Right forelimb (tissue), 1 donor: ENCODE data around the gene CHRNA5.
"Not testable (repeated sequence)": the region's sequence is repeated elsewhere in the genome, so short reads cannot be mapped to it uniquely, and the experiment has no call there.

ENCODE experiments used
- DNase-seq: peaks from one replicate; pipeline ENCODE4 v3.0.0-alpha.2; 2018

The CHRNA5 gene

DNA sequence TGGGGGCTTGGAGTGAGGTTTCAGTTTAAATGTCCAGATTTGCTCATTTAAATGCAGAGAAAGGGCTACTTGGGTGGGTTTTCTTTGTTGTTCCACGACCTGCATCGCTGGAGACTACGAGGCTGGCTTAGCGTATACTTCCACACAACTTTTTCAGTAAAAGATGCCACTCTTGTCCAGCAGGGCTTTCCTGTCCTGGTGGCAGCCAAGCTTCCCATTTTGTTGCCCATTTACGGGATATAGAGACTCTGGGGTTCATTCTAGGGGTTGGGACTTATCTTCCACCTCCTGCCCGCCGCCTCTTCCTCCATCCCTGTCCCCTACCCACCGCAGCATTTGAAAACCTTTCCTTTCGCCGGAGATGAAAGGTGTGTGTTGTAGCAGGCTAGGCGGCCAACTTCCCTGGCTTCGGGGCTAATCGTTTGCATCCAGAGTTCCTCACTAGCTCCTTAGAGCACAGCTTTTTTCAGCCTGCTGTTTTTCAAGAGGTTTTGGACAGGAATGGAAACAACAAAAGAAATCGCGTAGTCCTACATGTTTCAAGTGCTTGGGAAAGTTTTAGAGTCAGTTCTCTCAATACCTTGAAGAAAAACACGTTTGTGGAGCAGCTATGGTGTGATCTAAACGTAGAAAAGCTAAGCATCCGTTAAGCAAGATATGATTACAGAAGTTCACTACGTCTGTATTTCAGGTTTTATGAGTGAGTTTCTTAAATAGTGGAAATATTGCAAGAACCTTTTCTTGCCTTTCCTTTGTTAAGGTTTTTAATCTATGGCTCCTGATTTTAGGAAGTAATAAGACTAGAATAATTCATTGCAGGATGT is 843 bp downstream of the CHRNA5 start:
- peak; percentile 46 for DNase-seq

DNA sequence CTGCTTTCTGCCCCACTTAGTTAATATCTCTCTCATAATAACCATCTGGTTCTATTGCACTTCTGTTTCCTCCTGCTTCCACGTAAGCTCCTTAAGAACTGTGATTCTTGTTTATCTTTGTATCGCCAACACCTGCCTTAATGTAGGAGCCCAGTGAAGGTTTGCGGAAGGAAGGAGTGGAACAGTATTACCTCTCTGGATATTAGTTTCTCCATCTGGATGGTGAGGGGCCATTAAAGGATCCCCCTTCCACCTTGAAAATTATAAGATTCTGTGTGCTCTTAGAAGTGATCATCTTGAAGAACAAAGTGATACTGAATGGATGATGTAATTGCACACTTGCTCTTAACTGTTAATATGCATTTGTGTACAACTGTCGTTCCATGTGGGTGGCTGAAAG is 2.2 kb downstream of the CHRNA5 start:
- DNase-seq, result no peak

DNA sequence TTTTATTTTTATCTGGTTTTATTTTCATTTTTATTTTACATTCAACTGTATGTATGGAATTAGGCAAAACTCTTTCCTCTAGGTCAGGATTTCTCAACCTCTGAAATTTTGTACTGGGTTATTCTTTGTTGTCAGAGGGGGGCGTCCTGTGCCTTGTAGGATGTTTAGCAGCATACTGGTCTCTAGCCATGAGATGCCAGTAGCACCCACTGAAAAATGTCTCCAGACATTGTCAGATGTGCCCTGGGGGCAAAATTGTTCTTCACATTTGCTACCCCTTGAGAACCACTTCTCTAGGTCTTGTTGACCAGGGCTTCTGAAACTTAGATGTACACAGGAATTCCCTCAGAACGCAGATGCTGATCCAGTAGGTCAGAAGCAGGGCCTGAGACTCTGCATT is 5.4 kb downstream of the CHRNA5 start:
- DNase-seq, result no peak

GRCh38 chr15:78571382-78571781 is 6.1 kb downstream of the CHRNA5 start:
- DNase-seq, result no peak

DNA sequence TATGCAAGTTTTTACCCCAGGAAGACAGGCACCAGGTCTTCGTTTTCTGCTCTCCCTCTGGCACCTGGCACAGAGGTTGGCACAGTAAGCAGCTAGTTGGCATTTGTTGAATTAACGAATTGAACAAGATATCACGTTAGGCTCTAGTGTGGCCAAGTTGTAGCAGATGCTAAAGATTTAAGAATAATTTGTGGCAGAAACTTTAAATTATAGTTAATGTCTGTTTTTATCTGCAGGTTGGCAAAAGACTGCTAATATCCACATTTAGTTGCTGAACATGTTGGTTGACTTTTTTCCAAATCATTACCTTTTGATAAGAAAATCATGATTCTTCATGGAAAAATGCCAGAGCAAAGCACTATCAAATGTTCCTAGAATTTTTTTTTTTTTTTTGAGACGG is 8.1 kb downstream of the CHRNA5 start:
- no peak for DNase-seq

GRCh38 chr15:78574944-78575343 is 9.6 kb downstream of the CHRNA5 start:
- no peak for DNase-seq

- DNase-seq, result no peak
Observed at GRCh38 chr15:78597583-78597982, 32.3 kb downstream of the CHRNA5 start.

- no peak for DNase-seq
Observed at GRCh38 chr15:78598348-78598747, 33.0 kb downstream of the CHRNA5 start.

GRCh38 chr15:78599189-78599588 is 33.9 kb downstream of the CHRNA5 start:
- DNase-seq, result no peak

GRCh38 chr15:78603467-78603866 is 38.1 kb downstream of the CHRNA5 start:
- no peak for DNase-seq

- no peak for DNase-seq
Observed at GRCh38 chr15:78604420-78604819, 39.1 kb downstream of the CHRNA5 start.

DNA sequence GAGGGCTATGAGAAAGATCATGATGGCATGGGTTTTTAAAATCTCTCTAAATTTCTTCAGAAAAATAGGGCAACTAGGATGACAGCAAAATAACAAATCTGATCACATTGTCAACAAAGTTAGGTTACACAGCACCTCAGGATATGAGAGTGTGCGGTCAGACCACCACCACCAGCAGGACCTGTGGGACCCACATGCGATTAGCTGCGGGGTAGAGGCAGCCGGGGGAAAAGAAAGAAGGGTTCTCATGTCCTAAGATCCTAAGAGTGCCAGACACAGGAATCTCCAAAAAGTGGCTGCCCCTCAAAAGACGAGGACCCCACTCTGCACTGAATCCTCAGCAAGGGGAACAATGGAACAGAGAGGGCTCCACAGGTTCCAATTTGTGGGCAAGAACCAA is 39.9 kb downstream of the CHRNA5 start:
- no peak for DNase-seq

DNA sequence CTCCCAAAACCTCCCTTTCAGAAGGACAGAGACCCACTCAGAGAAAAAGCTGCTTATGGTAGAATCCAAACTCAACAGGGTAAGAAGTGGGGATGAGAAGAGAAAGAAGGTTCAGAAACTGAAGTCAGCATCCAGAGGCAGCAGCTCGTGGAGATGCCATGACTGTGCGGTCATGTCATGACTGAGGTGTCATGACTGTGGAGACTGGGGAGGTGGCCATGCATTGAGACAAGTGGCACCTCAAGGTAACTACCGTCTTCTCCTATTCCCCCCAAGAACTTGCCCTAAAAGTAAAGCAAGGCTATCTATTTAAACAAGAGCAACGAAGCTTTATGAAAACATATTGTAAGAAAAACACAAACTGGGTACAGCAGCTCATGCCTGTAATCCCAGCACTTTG is 40.4 kb downstream of the CHRNA5 start:
- no peak for DNase-seq

DNA sequence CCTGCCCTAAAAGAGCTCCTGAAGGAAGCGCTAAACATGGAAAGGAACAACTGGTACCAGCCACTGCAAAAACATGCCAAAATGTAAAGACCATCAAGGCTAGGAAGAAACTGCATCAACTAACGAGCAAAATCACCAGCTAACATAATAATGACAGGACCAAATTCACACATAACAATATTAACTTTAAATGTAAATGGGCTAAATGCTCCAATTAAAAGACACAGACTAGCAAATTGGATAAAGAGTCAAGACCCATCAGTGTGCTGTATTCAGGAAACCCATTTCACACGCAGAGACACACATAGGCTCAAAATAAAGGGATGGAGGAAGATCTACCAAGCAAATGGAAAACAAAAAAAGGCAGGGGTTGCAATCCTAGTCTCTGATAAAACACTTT is 44.2 kb downstream of the CHRNA5 start:
- not testable (repeated sequence) for DNase-seq

GRCh38 chr15:78614021-78614420 is 48.7 kb downstream of the CHRNA5 start:
- no peak for DNase-seq

GRCh38 chr15:78615151-78615589 is 49.9 kb downstream of the CHRNA5 start:
- no peak for DNase-seq

DNA sequence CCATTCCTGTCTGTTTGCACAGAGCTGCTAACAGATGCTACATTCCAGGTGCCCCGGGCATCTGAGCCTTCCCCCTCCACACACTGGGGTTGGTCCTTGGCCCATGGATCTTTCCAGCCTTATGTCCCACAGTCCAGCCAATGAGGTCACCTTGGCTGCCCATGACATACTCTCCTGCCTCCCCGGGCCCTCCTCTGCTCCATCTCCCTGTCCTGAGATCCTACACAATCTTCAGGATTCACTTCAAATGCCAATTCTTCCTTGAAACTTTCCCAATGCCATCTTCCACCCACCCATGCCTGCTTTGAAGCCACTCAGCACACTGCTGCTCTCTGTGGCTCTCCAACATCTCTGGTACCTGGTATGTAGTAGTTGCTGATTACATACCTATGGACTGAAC is 51.2 kb downstream of the CHRNA5 start:
- no peak for DNase-seq

- no peak for DNase-seq
Observed at GRCh38 chr15:78617076-78617475, 51.8 kb downstream of the CHRNA5 start.

- DNase-seq, result no peak
Observed at GRCh38 chr15:78617516-78617915, 52.2 kb downstream of the CHRNA5 start.

- DNase-seq, result no peak
Observed at GRCh38 chr15:78618064-78618463, 52.7 kb downstream of the CHRNA5 start.

DNA sequence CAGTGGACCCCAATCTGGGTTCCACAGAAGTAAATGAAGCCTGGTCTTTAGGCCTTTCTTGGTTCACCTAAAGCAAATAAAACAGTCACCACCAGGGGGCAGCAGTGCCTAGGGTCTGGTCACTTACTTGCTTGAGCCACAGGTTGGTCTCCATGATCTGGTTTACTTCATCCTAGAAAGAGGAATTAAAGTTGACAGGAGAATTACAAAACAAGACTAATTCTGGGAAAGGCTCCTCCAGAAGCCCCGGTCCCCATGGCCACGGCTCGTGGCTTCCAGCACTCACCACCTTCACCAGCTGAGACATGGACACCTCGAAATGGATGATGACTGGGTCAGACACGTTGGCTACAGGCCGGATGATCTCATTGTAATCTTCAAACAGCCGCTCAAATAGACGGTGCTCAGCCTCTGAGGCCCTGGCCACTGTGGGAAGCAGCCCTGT is 53.2 kb downstream of the CHRNA5 start:
- peak; percentile 92 for DNase-seq

DNA sequence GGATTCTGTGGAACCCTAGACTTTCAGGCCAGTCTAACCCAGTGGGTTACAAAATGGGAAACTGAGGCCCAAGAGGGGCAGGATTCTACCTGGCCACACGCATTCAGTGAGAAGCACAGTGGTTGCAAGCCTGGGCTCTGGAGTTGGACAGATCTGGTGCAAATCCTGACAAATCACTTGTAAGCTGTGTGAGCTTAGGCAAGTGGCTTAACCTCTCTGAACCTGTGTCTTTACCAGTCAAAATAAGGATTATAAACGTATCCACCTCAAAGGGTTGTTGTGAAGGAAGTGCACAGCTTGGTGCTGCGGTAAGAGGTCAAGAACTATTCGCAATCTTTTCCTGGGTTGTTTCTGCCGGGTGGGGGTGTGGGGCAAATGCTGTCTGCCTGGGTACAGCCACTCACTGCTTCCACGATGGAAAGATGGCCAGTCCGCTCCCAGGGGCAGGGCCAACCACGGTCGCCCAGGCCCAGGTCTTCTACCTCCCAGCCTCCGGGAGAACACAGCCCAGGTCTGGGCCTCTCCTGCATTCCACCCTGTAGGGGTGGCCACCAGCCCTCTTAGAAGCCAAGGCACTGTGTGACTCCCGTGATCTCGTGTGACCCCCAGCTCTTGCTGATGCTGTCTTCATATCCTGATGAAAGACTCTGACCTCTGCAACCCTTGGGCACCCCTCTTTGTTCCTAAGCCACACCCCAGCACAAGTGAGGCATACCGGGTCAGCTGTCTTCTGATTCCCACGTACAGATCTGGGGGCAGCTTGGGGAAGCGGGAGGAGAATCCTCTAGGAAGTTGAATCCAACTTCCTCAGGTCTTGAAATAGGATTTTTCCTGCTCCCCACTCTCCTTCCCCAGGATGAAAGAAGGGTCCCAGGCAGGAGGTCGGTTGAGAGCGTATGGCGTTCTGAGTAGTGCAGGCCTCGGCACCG is 54.0 kb downstream of the CHRNA5 start:
- DNase-seq, result no peak

- no peak for DNase-seq
Observed at GRCh38 chr15:78620021-78620526, 54.8 kb downstream of the CHRNA5 start.
